ENCODE results near the gene C9orf78. TPM values are rescaled to one million over a fixed set of nuclear protein-coding genes. Genes with fewer than 3 reads are reported as not detected.

C9orf78 gene
- total and polyA plus RNA-seq, 9 of the 15 experiments (the other 6 are each of a cell fraction or from before 2014, with no cell fraction given): 94.6 to 266 (median 202) TPM

DNA sequence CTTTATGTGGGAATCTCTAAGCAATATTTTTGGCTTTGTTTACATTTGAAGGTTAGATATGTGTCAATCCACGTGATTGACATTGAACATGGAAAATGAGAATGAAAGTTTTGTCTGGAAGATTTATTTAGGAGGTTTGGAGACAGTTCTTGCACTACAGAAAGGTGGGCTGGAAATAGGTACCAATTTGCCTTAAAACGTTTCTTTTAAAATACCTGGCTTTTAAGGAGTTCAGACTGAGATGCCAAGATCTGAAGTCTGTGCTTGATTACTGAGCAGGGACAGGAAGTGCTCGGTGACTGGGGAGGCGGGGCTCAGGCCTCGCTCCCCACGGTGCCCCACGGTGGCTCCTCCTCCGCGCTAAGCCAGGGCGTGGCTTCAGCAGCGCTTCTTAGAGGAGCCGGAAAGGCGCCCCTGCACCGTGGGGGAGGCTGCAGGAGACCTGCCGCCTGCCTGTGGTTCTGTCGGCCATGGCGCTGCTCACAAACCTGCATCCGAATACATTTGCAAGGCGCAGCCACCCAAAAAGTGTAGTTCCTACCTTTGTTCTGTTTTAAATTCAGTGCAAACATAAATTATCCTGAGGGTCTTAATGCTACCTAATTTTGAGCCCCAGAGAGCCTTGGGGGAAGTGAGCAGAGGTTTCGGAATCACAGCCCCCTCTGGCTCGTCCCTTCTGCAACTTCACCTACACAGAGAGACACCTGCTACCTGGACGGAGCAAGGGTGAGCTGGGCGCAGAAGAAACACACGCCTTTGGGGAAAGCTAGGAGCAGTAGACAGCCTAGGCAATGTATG, 49.3 kb upstream of the C9orf78 start (continued):
- TF ChIP-seq, protein P1, sequence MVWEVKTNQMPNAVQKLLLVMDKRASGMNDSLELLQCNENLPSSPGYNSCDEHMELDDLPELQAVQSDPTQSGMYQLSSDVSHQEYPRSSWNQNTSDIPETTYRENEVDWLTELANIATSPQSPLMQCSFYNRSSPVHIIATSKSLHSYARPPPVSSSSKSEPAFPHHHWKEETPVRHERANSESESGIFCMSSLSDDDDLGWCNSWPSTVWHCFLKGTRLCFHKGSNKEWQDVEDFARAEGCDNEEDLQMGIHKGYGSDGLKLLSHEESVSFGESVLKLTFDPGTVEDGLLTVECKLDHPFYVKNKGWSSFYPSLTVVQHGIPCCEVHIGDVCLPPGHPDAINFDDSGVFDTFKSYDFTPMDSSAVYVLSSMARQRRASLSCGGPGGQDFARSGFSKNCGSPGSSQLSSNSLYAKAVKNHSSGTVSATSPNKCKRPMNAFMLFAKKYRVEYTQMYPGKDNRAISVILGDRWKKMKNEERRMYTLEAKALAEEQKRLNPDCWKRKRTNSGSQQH (CRISPR knock-in tag; IDR thresholded peaks at IDR 0.05): peak; percentile 70; the same call in 1 of the 2 replicates
- TF ChIP-seq ZNF668 (CRISPR knock-in tag; IDR thresholded peaks at IDR 0.05) (no peak), HIVEP1 (CRISPR knock-in tag; IDR thresholded peaks at IDR 0.05) (peak; percentile 4; the same call in 1 of the 2 replicates), CHD2 (IDR thresholded peaks at IDR 0.05; ENCODE audit: low read depth, low read length) (no peak), CXXC5 (CRISPR knock-in tag; IDR thresholded peaks at IDR 0.05) (peak; percentile 77), SMARCB1 (IDR thresholded peaks at IDR 0.05; ENCODE audit: insufficient read length, low read depth) (no peak), ZNF239 (CRISPR knock-in tag; IDR thresholded peaks at IDR 0.05) (0 out of 2 replicates have a peak, but pooled peaks have one; percentile 15), ZNF212 (CRISPR knock-in tag; IDR thresholded peaks at IDR 0.05) (peak; percentile 87), POLR2AphosphoS2 (IDR thresholded peaks at IDR 0.05; ENCODE audit: low read length) (peak; percentile 94), SMARCA5 (IDR thresholded peaks at IDR 0.05) (no peak), ZNF165 (CRISPR knock-in tag; IDR thresholded peaks at IDR 0.05; ENCODE audit: borderline replicate concordance) (peak; percentile 16; the same call in 1 of the 2 replicates), SAP30 (IDR thresholded peaks at IDR 0.05; ENCODE audit: borderline replicate concordance, insufficient read depth, low read depth, low read length, poor library complexity, severe bottlenecking) (peak; percentile 32), ZNF140 (CRISPR knock-in tag; IDR thresholded peaks at IDR 0.05) (peak; percentile 81), KLF6 (CRISPR knock-in tag; IDR thresholded peaks at IDR 0.05; ENCODE audit: borderline replicate concordance) (peak; percentile 70; the same call in 1 of the 2 replicates), ZNF253 (CRISPR knock-in tag; conservative IDR thresholded peaks at IDR 0.05) (peak; percentile 77; the same call in 1 of the 2 replicates), BDP1 (IDR thresholded peaks at IDR 0.05; ENCODE audit: insufficient read depth, insufficient read length) (no peak), POU5F1 (IDR thresholded peaks at IDR 0.05; ENCODE audit: borderline replicate concordance, low read depth, low read length, partially characterized antibody) (no peak), NR3C1 (CRISPR knock-in tag; IDR thresholded peaks at IDR 0.05) (no peak), SREBF1 (IDR thresholded peaks at IDR 0.05; ENCODE audit: borderline replicate concordance, low read depth, low read length) (no peak), ZNF696 (CRISPR knock-in tag; conservative IDR thresholded peaks at IDR 0.05) (0 out of 2 replicates have a peak, but pooled peaks have one; percentile 29), TCF3 (CRISPR knock-in tag; IDR thresholded peaks at IDR 0.05) (no peak)
- TF ChIP-seq, protein P2, sequence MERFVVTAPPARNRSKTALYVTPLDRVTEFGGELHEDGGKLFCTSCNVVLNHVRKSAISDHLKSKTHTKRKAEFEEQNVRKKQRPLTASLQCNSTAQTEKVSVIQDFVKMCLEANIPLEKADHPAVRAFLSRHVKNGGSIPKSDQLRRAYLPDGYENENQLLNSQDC (CRISPR knock-in tag; IDR thresholded peaks at IDR 0.05): peak; percentile 81; the same call in 1 of the 2 replicates
- TF ChIP-seq, protein P3, sequence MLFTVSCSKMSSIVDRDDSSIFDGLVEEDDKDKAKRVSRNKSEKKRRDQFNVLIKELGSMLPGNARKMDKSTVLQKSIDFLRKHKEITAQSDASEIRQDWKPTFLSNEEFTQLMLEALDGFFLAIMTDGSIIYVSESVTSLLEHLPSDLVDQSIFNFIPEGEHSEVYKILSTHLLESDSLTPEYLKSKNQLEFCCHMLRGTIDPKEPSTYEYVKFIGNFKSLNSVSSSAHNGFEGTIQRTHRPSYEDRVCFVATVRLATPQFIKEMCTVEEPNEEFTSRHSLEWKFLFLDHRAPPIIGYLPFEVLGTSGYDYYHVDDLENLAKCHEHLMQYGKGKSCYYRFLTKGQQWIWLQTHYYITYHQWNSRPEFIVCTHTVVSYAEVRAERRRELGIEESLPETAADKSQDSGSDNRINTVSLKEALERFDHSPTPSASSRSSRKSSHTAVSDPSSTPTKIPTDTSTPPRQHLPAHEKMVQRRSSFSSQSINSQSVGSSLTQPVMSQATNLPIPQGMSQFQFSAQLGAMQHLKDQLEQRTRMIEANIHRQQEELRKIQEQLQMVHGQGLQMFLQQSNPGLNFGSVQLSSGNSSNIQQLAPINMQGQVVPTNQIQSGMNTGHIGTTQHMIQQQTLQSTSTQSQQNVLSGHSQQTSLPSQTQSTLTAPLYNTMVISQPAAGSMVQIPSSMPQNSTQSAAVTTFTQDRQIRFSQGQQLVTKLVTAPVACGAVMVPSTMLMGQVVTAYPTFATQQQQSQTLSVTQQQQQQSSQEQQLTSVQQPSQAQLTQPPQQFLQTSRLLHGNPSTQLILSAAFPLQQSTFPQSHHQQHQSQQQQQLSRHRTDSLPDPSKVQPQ (CRISPR knock-in tag; IDR thresholded peaks at IDR 0.05; ENCODE audit: borderline replicate concordance): 0 out of 2 replicates have a peak, but pooled peaks have one; percentile 19
- TF ChIP-seq, protein P4, sequence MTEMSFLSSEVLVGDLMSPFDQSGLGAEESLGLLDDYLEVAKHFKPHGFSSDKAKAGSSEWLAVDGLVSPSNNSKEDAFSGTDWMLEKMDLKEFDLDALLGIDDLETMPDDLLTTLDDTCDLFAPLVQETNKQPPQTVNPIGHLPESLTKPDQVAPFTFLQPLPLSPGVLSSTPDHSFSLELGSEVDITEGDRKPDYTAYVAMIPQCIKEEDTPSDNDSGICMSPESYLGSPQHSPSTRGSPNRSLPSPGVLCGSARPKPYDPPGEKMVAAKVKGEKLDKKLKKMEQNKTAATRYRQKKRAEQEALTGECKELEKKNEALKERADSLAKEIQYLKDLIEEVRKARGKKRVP (CRISPR knock-in tag; IDR thresholded peaks at IDR 0.05): peak; percentile 6; the same call in 1 of the 2 replicates
